HCT116 (cell line): ENCODE measurements around the gene UVSSA. TPM values are rescaled to one million over a fixed set of nuclear protein-coding genes. Genes with fewer than 3 reads are reported as not detected.

Experiments used
- ATAC-seq: fragments of 200-7000 bp; cut with Tn5 transposase; 2 replicates; pipeline ENCODE4 v1.9.1; 2020; ENCODE audit warnings: mild to moderate bottlenecking, moderate library complexity
- BruUV-seq: library from RNA; stranded (reverse); fragments of 400-500 nt; replicated peaks from 2 replicates; lab custom pipeline; 2021; lab: Mats Ljungman, UMichigan
- CTCF ChIA-PET: fragments of 300-600 bp; sonication (Branson Sonifier 250); formaldehyde crosslinking; loops from one replicate; lab custom pipeline; 2021; ENCODE audit warnings: antibody characterized with exemption; lab: Charles Lee
- POLR2A ChIA-PET: fragments of 300-600, 350-600 bp; sonication (Branson Sonifier 250); formaldehyde crosslinking; loops from one replicate; lab custom pipeline; 2021; ENCODE audit warnings: antibody characterized with exemption; lab: Charles Lee
- RAD21 ChIA-PET, 2 experiments: fragments of 300-600 bp; sonication (Branson Sonifier 250); formaldehyde crosslinking; loops; one replicate each; lab custom pipeline; 2023; ENCODE audit warnings: low total read pairs in 2 of 2; ENCODE audit not compliant: uncharacterized antibody in 2 of 2, unreplicated experiment in 2 of 2, low non-redundant PET in 1 of 2; lab: Charles Lee
- DNase-seq: peaks from one replicate; pipeline ENCODE4 v3.0.0-alpha.2; 2010; ENCODE audit warnings: low read depth, low spot score
- H2AFZ ChIP-seq: fragments of 200-600 bp; shearing (Covaris generic), sonication (generic); 2 replicates; pipeline ENCODE4 v1.6.1; 2017; ENCODE audit warnings: low read depth, mixed run types, mixed read lengths, antibody characterized with exemption, low read length; ENCODE audit not compliant: poor library complexity, severe bottlenecking
- H3K27ac ChIP-seq: 2 replicates; pipeline ENCODE4 v1.5.1; 2012; ENCODE audit warnings: low read depth, low read length
- H3K27me3 ChIP-seq: fragments of 200-600 bp; sonication (generic); 2 replicates; pipeline ENCODE4 v1.6.1; 2016; ENCODE audit warnings: mixed run types, low read length, mixed read lengths; ENCODE audit not compliant: insufficient read depth
- H3K36me3 ChIP-seq, 2 experiments: fragments of 200-500 bp in 1 of 2; fragments of 200-600 bp in 1 of 2; sonication (Bioruptor generic) in 1 of 2; sonication (generic) in 1 of 2; 2 replicates each; pipeline versions ENCODE4 v1.5.1 to v1.6.1; 2014 to 2016; ENCODE audit warnings: low read length in 2 of 2, inconsistent platforms in 1 of 2, mixed read lengths in 1 of 2, mixed run types in 1 of 2; ENCODE audit not compliant: insufficient read depth in 2 of 2, control insufficient read depth in 1 of 2
- H3K4me1 ChIP-seq, 2 experiments: fragments of 200-600 bp in 1 of 2; sonication (generic) in 1 of 2; 2 replicates each; pipeline versions ENCODE4 v1.5.1 to v1.6.1; 2012 to 2017; ENCODE audit warnings: low read length in 2 of 2, inconsistent platforms in 1 of 2, mild to moderate bottlenecking in 1 of 2, mixed read lengths in 1 of 2, mixed run types in 1 of 2, moderate library complexity in 1 of 2; ENCODE audit not compliant: insufficient read depth in 2 of 2, control insufficient read depth in 1 of 2
- H3K4me2 ChIP-seq: fragments of 200-600 bp; sonication (generic); 2 replicates; pipeline ENCODE4 v1.6.1; 2017; ENCODE audit warnings: mixed run types, low read length, mixed read lengths
- H3K4me3 ChIP-seq, 2 experiments: fragments of 200-600 bp in 1 of 2; sonication (generic) in 1 of 2; replicated peaks in 1 of 2; 2 replicates each; pipeline ENCODE4 v1.5.1; 2011 to 2016; ENCODE audit warnings: low read length in 2 of 2, control low read depth in 1 of 2, low read depth in 1 of 2, mild to moderate bottlenecking in 1 of 2, mixed read lengths in 1 of 2, mixed run types in 1 of 2
- H3K79me2 ChIP-seq: fragments of 200-600 bp; sonication (generic); 2 replicates; pipeline ENCODE4 v1.6.1; 2017; ENCODE audit warnings: mild to moderate bottlenecking, mixed run types, low read length, moderate library complexity, mixed read lengths; ENCODE audit not compliant: insufficient read depth
- H3K9ac ChIP-seq: fragments of 200-600 bp; sonication (generic); 2 replicates; pipeline ENCODE4 v1.6.1; 2016; ENCODE audit warnings: low read length, mixed read lengths
- H3K9me2 ChIP-seq: fragments of 200-600 bp; sonication (generic), shearing (Covaris generic); 2 replicates; pipeline ENCODE4 v1.6.1; 2017; ENCODE audit warnings: mixed run types, mild to moderate bottlenecking, moderate library complexity; ENCODE audit not compliant: insufficient read depth
- H3K9me3 ChIP-seq, 2 experiments: fragments of 200-500 bp in 1 of 2; fragments of 200-600 bp in 1 of 2; sonication (Bioruptor generic) in 1 of 2; sonication (generic) in 1 of 2; 2 replicates each; pipeline ENCODE4 v1.6.1; 2014 to 2017; ENCODE audit warnings: low read length in 2 of 2, mixed read lengths in 2 of 2, inconsistent platforms in 1 of 2, low read depth in 1 of 2, mild to moderate bottlenecking in 1 of 2, mixed run types in 1 of 2, moderate library complexity in 1 of 2; ENCODE audit not compliant: control insufficient read depth in 1 of 2, insufficient read depth in 1 of 2
- H4K20me1 ChIP-seq: fragments of 200-600 bp; sonication (generic), shearing (Covaris generic); 2 replicates; pipeline ENCODE4 v1.6.1; 2017; ENCODE audit warnings: mixed run types, mild to moderate bottlenecking, moderate library complexity; ENCODE audit not compliant: insufficient read depth
- CBX3 ChIP-seq: IDR thresholded peaks from 2 replicates; pipeline ENCODE4 v1.6.1; 2012; ENCODE audit warnings: low read depth
- CEBPB ChIP-seq: IDR thresholded peaks from 2 replicates; pipeline ENCODE4 v1.6.1; 2012; ENCODE audit warnings: low read depth
- CTCF ChIP-seq, 3 experiments: fragments of 200-600 bp in 1 of 3; sonication (generic) in 1 of 3; IDR thresholded peaks in 2 of 3; conservative IDR thresholded peaks in 1 of 3; 2 replicates each; pipeline ENCODE4 v1.5.1; 2012 to 2017; ENCODE audit warnings: low read depth in 2 of 3, low read length in 2 of 3, antibody characterized with exemption in 1 of 3, borderline replicate concordance in 1 of 3, control low read depth in 1 of 3, mild to moderate bottlenecking in 1 of 3, mixed read lengths in 1 of 3, mixed run types in 1 of 3, moderate library complexity in 1 of 3; ENCODE audit not compliant: insufficient read depth in 1 of 3
- EGR1 ChIP-seq: IDR thresholded peaks from 2 replicates; pipeline ENCODE4 v1.6.1; 2012; ENCODE audit warnings: low read depth
- ELF1 ChIP-seq: IDR thresholded peaks from 2 replicates; pipeline ENCODE4 v1.6.1; 2012; ENCODE audit warnings: low read depth, borderline replicate concordance
- EZH2phosphoT487 ChIP-seq: fragments of 200-600 bp; IDR thresholded peaks from 2 replicates; pipeline ENCODE4 v1.6.1; 2018; ENCODE audit warnings: antibody characterized with exemption, borderline replicate concordance
- FOSL1 ChIP-seq: IDR thresholded peaks from 2 replicates; pipeline ENCODE4 v1.6.1; 2012; ENCODE audit warnings: low read depth
- POLR2AphosphoS5 ChIP-seq: IDR thresholded peaks from 2 replicates; pipeline ENCODE4 v1.6.1; 2011; ENCODE audit warnings: mild to moderate bottlenecking, low read depth, low read length, moderate library complexity
- RAD21 ChIP-seq: IDR thresholded peaks from 2 replicates; pipeline ENCODE4 v1.6.1; 2012; ENCODE audit warnings: low read depth, mild to moderate bottlenecking
- SP1 ChIP-seq: IDR thresholded peaks from 2 replicates; pipeline ENCODE4 v1.6.1; 2012; ENCODE audit warnings: low read depth
- YY1 ChIP-seq: IDR thresholded peaks from 2 replicates; pipeline ENCODE4 v1.6.1; 2011; ENCODE audit warnings: low read length, low read depth, moderate library complexity, mild to moderate bottlenecking; ENCODE audit not compliant: insufficient replicate concordance; ENCODE audit errors: extremely low read depth
- ZFX ChIP-seq: fragments of 450-650 bp; IDR thresholded peaks from 2 replicates; pipeline ENCODE4 v1.6.1; 2017
- ZNF274 ChIP-seq: fragments of 200-500 bp; sonication (Bioruptor generic); IDR thresholded peaks from 2 replicates; pipeline ENCODE4 v1.6.1; 2014; ENCODE audit warnings: mild to moderate bottlenecking, low read depth, low read length, inconsistent platforms
- intact Hi-C: fragments of 100-400 bp; cut with micrococcal nuclease; formaldehyde crosslinking; loops from 2 replicates; pipeline ENCODE4 v1.10.0; 2022
- total RNA-seq: library from RNA; stranded (reverse); gene quantifications from one replicate; pipeline ENCODE4 v1.2.1, GENCODE V29; 2021; ENCODE audit not compliant: unreplicated experiment

UVSSA gene
- total RNA-seq, 1 experiment from 2014 or later = 30.5 TPM

- H3K4me3 ChIP-seq = no peak overlapping the region
- no peak overlapping the region for H3K4me2 ChIP-seq
- no peak overlapping the region for H2AFZ ChIP-seq
- H4K20me1 ChIP-seq = no peaks in the 10 kb centered on the region
- no TSS peak for BruUV-seq
- no peaks in the 10 kb centered on the region for H3K9me2 ChIP-seq
- POLR2A ChIA-PET = no interaction called here
- H3K4me1 ChIP-seq = no peaks in the 10 kb centered on the region
- ATAC-seq (no peak), DNase-seq (no peak)
- intact Hi-C loops = no loop called here
- no peaks in the 10 kb centered on the region for H3K27me3 ChIP-seq
- no peak overlapping the region for H3K9ac ChIP-seq
- no peaks in the 10 kb centered on the region for H3K79me2 ChIP-seq
- H3K36me3 ChIP-seq = no peaks in the 10 kb centered on the region
- H3K9me3 ChIP-seq = no peaks in the 10 kb centered on the region
- no peak overlapping the region for H3K27ac ChIP-seq
- no peak for TF ChIP-seq CBX3
- no peak for TF ChIP-seq POLR2AphosphoS5
- TF ChIP-seq ZNF274 = no peak
- no peak for TF ChIP-seq CEBPB
- TF ChIP-seq ELF1 = no peak
- TF ChIP-seq FOSL1 = no peak
- TF ChIP-seq EZH2phosphoT487 = no peak
- TF ChIP-seq EGR1 = no peak
- no peak for TF ChIP-seq CTCF (IDR thresholded peaks at IDR 0.05 in 2 of 3, conservative IDR thresholded peaks at IDR 0.05 in 1 of 3; ENCODE audit: borderline replicate concordance in 1 of 3, insufficient read depth in 1 of 3, low read depth in 2 of 3, low read length in 2 of 3)
- no peak for TF ChIP-seq SP1
- TF ChIP-seq ZFX = no peak
- no peak for TF ChIP-seq RAD21
- no peak for TF ChIP-seq YY1
- RAD21 ChIA-PET = no interaction called here
- CTCF ChIA-PET = no interaction called here
Measured at GRCh38 chr4:1413687-1414479, 66.9 kb downstream of the UVSSA start.
